CD4-positive, alpha-beta T cell treated with Interleukin-15 for 4 hours (primary cell): Measurements from ENCODE around the gene MRPS6.

ENCODE experiments used
- DNase-seq: peaks from one replicate; pipeline ENCODE4 v3.0.0-alpha.2; 2020; ENCODE audit warnings: low spot score

The MRPS6 gene

DNA sequence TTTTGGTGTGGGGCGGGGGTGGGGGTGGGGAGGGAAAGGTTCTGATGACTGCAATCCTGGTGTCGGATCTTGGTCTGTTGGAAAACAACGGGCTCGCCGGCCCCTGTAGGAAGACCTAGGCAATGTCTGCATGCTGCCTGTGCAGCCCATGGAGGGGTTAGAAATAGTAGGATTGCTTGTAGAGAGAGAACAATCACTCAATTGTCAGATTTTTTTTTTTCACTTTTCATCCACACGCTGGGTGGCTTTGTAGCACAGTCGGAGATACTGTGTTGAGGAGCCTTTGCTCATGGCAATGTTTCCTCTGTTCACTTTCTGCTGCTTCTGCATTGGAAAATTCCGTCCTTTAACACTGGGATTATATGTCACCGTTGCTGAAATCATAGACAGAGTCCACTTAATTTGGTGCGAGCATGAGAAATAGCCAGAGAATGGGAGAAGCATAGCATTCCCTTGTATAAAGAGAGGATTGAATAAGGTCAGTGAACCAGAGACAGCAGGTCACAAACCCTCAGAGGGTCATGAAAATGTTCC lies 107.5 kb downstream of the MRPS6 start:
- no peak for DNase-seq

DNA sequence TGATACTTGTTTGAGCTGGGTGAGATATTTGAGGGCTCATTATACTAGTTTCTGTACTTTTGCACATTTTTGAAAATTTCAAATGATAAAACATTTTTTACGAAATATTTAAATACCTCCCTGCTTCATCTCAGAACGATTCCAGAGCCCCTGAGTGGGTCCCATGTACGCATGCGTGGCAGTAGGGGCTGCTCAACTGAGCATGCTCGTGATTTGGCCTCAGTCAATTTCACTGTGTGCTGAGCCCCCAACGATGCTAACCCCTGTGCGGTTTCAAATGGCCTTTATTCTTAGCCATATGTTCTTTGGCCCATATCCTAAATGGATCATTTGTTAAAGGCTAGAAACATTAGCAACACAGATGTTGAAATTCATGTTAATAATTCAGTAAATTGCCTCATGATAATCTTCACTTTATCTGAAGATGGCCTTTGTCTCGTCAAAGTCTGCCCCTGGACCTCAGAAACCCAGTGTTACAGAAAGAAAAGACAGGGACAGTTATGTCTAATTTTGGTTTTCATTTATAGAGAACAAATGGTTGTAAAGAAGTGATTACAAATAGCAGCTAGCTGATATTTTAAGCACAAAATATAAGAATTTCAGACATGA lies 108.2 kb downstream of the MRPS6 start:
- no peak for DNase-seq

DNA sequence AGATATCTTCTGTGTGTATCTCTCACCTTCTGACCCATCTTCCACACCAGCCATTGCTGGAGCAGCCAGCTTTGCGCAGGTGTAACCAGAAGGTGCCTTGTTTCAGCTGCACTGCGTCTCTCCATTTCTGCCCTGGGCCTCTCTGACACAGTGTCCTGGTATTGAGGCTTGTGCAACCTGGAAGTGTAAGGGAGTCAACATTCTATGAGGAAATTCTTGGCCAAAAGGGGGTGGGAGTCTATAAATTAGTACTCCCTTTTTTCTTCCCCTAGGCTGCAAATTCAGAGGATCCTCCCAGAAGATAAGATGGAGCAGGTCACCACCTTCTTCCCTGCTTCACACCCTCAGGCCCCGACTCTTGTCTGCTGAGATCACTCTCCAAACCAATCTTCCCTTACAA lies 109.1 kb downstream of the MRPS6 start:
- no peak for DNase-seq

DNA sequence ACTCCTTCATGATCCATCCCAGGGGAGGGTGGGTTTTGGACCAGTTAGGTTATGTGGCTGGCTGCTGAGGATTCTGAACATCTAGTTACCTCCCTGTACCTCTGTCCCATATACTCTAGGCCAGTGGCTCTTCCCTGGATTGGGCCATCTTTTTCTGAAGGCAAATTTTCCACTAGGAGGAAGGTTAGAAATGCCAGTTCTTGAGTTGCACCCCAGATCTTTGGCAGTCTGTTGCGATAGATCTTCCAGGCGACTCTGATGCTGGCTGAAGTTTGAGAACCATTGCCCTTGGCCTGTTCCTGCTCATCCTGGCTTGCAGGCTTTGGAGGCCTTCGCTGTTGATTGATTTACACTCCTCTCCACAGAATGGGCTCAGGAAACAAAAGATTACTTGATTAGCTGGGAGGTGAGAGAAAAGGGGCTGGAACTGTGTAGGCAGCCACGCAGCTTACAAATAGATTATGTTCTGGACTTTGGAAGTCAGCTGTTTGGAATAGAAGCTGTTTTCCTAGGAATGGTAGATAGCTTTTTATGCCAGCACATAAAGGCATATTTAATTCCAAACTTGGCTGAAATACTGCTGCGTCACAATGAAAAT lies 110.1 kb downstream of the MRPS6 start:
- DNase-seq: no peak

DNA sequence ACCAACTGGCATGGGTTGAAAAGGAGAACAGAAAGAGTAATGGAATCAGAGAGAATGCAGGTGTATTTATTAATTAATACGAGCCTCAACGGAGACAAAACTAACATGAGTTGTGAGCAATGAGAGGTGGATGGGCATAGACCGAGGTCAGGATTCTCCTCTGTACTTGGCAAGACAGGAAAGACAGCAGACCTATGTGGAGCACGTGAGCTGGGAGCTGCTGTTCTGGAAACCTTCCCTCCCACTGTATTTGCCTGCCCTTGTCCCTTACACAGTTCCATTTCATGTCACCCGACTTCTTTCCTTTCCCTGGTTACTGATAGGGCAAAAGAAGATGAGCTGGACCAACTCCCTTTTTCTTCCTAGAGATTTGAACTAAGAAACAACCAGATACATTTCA lies 110.9 kb downstream of the MRPS6 start:
- no peak for DNase-seq

DNA sequence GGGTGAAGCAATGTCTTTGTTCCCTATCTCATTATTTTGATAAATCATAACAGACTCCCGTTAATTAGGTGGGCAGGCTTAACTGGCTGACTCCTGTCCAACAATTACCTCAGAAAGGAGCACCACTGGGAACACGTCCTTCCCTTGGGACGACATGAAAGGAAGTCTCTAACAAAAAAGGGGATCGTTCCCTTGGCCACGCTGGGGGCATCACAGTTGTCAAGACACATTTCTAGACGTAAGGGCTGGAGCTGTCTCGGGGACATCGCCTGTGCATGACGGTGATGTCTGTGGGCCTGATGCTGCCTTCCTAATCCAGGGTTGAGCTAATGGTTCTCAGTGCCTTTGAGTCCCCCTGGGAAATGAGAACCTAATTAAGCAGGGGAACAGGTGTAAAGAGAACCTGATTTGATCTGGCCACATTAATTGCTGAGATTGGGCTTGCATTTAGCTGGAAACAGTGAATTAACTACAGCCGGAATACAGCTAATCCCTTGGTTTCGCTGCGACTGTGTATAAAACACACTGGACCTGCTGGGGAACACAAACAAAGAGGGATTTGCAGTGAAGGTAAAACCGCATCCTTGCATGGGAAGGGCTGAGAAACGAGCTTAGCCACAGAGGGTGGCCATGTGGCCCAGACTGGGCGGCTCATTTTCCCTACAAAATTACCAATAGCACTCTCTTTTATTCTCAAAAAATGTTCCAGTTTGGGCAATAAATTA lies 111.8 kb downstream of the MRPS6 start:
- DNase-seq: no peak

DNA sequence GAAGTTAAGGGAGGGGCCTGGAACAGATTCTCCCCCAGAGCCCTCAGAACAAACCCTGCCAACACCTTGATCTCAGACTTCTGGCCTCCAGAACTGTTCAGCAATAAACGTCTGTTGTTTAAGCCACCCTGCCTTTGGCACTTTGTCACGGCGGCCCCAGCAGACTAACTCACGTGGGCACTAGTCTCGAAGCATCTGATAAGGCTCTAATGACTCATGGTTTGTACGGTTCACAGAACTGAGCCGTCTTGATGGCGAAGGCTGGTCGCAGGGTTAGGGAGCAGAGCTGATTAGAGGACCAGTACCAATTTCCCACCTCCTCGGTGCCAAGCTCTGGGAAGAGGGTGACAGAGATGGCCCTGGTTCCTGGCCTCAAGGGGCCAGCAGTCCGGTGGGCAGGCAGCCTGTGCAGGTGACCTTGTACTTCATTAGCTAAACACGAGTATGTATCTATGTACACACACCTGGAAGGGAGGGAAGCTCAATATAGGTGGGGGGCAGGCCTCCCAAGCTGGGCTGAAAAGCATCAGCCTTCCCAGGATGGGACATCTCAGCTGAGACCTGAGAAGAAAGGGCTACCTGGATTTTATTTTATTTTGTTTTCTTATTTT lies 112.8 kb downstream of the MRPS6 start:
- DNase-seq: no peak

DNA sequence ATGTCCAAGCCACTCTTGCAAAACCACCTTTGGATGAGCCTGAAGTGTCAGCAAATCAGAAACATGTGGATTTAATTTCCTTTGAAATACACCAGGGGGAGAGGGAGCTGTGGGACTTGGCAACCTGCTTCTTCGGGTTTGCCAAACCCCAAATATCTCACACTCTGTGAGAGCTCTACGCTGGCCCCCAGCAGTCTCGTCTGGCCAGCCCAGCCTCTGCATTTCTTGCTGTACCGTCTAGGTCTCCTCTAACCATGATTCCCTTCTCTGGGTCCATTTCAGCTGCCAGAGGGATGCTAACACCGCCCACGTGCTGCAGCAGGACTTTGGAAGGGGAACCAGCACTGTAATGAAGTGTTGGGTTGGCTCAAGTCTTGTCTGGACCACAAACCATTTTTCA lies 114.6 kb downstream of the MRPS6 start:
- DNase-seq: no peak

DNA sequence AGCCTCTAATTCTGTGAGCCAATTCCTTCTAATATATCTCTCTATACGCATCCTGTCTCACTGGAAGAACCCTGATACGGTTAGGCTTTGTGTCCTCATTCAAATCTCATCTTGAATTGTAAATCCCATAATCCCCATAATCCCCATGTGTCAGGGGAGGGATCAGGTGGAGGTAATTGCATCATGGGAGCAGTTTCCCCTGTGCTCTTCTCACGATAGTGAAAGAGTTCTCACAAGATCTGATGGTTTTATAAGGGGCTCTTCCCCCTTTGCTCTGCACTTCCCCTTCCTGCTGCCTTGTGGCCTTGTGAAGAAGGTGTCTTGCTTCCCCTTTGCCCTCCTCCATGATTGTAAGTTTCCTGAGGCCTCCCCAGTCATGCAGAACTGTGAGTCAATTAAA lies 116.1 kb downstream of the MRPS6 start:
- DNase-seq: no peak

DNA sequence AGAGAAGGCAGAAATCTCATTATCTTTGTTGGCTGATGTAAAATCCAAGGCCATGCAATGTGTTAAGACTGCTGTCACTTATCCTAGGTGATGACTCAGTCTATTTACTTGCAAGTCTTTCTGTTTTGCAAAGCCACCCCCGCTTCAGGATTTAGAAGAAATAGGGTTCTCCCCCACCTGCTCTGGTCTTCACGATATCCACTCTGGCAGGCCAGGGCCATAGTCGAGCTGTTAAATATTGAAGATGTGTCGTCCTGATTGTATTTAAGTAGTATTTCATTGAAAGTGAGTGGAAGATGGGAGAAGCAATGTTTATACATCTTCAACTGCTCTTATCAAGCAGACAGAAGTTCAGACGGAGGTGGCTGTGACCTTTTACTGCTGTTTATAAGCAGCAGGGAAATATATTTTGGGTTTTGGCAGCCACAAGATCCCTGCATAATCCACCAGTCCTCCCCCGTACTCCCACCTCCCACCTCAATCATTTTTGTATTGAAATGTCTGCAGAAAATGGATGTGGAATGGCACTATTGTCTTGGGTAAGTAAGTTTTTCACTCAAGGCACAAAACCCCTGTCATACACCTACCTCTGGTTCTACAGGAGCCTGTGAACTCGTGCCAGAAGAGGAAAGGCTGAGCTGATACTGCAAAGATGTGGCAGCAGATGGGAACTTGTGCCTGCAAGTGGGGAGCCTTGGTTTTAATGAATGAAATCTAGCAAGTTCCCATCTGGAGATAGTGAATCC lies 117.4 kb downstream of the MRPS6 start:
- DNase-seq: no peak

DNA sequence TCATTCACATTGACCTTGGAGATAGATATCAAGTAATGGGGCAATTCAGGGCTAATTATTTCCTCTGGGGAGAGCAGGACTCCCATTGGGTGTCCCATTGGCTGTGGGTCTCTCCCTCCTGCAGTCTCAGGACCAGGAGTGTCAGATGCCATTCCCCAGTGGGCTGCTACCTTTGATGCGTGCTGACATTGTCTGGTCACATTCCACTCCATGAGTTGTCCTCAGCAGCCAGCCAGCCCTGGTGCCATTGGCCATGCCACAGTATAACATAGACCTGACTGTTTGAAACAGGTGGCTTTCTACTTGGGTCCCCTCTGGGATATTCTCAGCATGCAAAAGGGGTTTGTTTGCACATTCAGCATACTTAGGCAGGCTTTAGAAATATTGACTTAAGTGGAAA lies 118.5 kb downstream of the MRPS6 start:
- no peak for DNase-seq
